ENCODE results near the gene ATP5PO.
"Not testable (repeated sequence)": the region's sequence is repeated elsewhere in the genome, so short reads cannot be mapped to it uniquely, and the experiment has no call there.

ATP5PO gene

GRCh38 chr21:33865996-33866575, 49.5 kb downstream of the ATP5PO start:
- TF ChIP-seq CTCF (IDR thresholded peaks at IDR 0.05; ENCODE audit: low read depth, low read length): no peak
- DNase-seq (ENCODE audit: extremely low read depth, low read depth): no peak

GRCh38 chr21:33865176-33865575, 50.4 kb downstream of the ATP5PO start:
- DNase-seq (ENCODE audit: extremely low read depth, low read depth): no peak
- TF ChIP-seq CTCF (IDR thresholded peaks at IDR 0.05; ENCODE audit: low read depth, low read length): no peak

- TF ChIP-seq CTCF (IDR thresholded peaks at IDR 0.05; ENCODE audit: low read depth, low read length): no peak
- no peak for DNase-seq (ENCODE audit: extremely low read depth, low read depth)
Observed at GRCh38 chr21:33864150-33864549, 51.5 kb downstream of the ATP5PO start.

- not testable (repeated sequence) for DNase-seq (ENCODE audit: extremely low read depth, low read depth)
Observed at GRCh38 chr21:33863191-33863590, 52.4 kb downstream of the ATP5PO start.

GRCh38 chr21:33861125-33861524, 54.5 kb downstream of the ATP5PO start:
- TF ChIP-seq CTCF (IDR thresholded peaks at IDR 0.05; ENCODE audit: low read depth, low read length): no peak
- no peak for DNase-seq (ENCODE audit: extremely low read depth, low read depth)

GRCh38 chr21:33860332-33860879, 55.2 kb downstream of the ATP5PO start:
- DNase-seq (ENCODE audit: extremely low read depth, low read depth): no peak
- no peak for TF ChIP-seq CTCF (IDR thresholded peaks at IDR 0.05; ENCODE audit: low read depth, low read length)

- no peak for DNase-seq (ENCODE audit: extremely low read depth, low read depth)
- TF ChIP-seq CTCF (IDR thresholded peaks at IDR 0.05; ENCODE audit: low read depth, low read length): no peak
Observed at GRCh38 chr21:33859373-33860102, 56.1 kb downstream of the ATP5PO start.

All from AG09319 (cell line).